GM10266 (cell line): Measurements from ENCODE around the gene UQCC2.

Experiments used
- DNase-seq: peaks from one replicate; pipeline ENCODE4 v3.0.0; 2012; ENCODE audit errors: extremely low spot score
- TF ChIP-seq, protein P1 (sequence below): IDR thresholded peaks from 2 replicates; pipeline ENCODE4 v1.5.1; 2012; ENCODE audit warnings: mild to moderate bottlenecking, low read depth; ENCODE audit not compliant: control insufficient read depth, insufficient read depth; ENCODE audit errors: missing control alignments

The UQCC2 gene

DNA sequence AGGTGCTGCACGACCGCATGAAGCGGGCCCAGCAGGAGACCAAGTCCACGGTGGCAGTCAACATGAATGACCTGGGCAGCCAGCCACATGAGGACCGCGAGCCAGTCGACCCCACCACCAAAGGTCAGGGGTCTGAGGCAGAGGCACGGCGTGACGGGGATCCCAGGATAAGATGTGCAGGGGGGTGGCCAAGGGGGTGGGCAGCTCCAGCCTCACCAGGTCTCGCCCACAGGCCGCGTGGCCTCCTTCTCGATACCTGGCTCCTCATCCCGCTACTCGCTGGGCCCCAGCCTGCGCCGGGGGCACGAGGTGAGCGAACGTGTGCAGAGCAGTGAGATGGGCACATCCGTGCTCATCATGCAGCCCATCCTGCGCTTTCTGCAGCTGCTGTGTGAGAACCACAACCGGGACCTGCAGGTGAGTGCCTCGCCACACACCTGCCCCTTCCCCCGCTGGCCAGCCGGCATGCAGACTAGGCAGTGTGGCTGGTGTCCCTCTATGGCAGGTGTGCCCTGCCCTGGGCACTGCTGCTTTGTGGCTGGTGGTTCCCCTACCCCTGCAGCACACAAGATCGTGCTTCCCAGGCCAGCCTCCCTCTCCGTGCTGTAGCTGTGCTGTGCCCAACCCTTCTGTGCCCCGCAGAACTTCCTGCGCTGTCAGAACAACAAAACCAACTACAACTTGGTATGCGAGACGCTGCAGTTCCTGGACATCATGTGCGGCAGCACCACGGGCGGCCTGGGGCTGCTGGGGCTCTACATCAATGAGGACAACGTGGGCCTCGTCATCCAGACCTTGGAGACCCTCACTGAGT, 25.9 kb downstream of the UQCC2 start:
- DNase-seq = no peak
- TF ChIP-seq, protein P1, sequence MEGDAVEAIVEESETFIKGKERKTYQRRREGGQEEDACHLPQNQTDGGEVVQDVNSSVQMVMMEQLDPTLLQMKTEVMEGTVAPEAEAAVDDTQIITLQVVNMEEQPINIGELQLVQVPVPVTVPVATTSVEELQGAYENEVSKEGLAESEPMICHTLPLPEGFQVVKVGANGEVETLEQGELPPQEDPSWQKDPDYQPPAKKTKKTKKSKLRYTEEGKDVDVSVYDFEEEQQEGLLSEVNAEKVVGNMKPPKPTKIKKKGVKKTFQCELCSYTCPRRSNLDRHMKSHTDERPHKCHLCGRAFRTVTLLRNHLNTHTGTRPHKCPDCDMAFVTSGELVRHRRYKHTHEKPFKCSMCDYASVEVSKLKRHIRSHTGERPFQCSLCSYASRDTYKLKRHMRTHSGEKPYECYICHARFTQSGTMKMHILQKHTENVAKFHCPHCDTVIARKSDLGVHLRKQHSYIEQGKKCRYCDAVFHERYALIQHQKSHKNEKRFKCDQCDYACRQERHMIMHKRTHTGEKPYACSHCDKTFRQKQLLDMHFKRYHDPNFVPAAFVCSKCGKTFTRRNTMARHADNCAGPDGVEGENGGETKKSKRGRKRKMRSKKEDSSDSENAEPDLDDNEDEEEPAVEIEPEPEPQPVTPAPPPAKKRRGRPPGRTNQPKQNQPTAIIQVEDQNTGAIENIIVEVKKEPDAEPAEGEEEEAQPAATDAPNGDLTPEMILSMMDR = no peak

DNA sequence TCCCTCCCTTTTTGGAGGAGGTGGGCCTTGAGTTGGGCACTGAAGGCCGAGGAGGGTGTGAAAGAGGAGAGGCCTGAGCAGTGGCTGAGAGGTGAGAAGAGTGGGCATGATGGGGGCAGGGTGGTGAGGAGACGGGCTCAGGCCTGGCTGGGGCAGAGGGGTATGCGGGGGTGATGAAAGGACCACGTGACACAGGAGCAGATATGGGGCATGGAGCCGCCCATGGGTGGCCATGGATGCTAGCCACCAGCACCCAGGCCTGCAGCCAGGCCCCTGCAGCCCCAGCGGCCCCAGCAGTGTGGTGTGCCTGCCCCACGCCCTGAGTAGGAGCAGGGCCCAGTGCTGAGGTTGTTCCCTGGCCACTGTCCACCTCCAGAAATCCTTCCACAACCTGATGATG, 26.5 kb downstream of the UQCC2 start:
- DNase-seq = no peak
- TF ChIP-seq, protein P1 = no peak

DNA sequence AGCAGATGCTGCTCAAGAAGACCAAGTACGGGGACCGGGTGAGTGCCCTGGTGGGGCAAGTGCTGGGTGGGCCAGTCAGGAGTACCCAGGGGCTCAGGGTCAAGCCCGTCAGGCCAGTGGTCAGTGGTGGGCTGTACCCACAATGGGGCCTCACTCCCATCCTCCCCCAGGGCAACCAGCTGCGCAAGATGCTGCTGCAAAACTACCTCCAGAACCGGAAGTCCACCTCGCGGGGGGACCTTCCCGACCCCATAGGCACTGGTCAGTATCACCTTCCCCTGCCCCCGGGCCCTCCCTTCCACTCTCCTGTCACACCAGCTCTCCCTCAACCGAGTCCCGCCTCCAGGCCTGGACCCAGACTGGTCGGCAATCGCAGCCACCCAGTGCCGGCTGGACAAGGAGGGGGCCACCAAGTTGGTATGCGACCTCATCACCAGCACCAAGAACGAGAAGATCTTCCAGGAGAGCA, 27.0 kb downstream of the UQCC2 start:
- TF ChIP-seq, protein P1 = no peak
- no peak for DNase-seq

DNA sequence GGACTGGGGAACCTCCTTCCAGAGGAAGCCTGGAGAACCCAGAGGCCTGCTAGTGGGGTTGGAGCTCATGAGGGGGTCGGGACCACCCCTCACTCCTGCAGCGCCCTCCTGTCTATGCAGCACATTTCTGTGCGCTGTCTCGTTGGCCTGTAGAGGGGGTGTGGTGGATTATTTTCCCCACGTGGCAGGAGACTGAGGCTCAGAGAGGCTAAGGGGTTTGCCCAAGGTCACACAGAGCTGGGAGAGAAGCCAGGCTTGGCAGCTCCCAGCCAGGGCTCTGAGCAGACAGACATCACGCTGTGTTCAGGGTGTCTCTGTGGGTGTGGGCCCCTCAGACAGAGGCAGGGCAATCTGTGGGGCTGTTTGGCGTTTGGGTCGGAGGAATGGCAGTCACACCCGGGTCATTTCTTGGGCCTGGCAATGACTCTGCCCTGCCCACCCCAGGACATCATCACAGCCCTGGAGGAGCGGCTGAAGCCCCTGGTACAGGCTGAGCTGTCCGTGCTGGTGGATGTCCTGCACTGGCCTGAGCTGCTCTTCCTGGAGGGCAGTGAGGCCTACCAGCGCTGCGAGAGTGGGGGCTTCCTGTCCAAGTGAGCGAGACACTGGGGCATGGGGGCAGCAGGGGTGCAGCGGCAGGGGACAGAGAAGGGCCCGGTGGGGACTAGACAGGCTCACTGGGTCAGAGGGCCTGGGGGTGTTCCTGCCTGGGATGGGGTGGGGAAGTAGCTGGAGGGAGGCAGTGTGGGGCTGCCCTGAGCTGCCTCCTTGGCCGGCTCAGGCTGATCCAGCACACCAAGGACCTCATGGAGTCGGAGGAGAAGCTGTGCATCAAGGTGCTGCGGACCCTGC, 27.7 kb downstream of the UQCC2 start:
- TF ChIP-seq, protein P1 = no peak
- no peak for DNase-seq

DNA sequence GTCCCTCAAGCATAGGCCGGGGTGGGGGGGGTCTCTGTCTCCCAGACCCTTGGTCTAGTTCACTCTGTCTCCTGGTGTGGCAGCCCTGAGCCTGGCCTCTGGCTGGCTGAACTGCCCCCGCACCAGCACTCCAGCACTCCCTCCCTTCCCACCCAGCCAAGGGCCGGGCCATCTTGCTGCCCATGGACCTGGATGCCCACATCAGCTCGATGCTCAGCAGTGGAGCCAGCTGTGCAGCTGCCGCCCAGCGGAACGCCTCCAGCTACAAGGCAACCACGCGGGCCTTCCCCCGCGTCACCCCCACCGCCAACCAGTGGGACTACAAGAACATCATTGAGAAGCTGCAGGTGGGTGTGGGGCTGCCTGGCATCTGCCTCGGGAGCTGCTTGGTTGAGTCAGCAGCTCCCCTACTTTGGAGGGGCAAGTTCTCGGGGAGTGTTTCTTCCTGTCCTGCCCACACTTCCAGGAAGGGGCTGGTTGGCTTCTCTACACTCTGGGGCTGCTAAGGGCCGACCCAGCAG, 28.4 kb downstream of the UQCC2 start:
- no peak for DNase-seq
- TF ChIP-seq, protein P1 = no peak

DNA sequence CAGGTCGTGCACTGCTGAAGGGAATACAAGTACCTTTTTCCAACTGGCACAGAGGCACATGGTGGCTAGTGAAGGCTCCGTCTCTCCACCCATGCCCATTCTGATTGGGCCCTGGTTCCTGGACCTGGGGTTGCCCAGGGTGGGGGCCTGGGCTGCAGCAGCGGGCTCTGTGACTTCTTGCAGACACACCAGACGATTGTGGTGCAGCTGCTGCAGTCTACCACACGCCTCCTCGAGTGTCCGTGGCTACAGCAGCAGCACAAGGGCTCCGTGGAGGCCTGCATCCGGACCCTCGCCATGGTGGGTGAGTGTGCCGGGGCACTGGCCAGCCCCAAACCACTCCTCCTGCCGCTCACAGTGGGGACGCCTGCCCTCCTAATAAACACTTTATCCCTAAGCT, 29.2 kb downstream of the UQCC2 start:
- TF ChIP-seq, protein P1 = no peak
- DNase-seq = no peak
